Measurements from ENCODE around the gene ADAMTS10.

The ADAMTS10 gene

GRCh38 chr19:8600064-8600463, 10.5 kb downstream of the ADAMTS10 start:
- H3K4me1 ChIP-seq: no peaks in the 10 kb centered on the region
- no peaks in the 10 kb centered on the region for H3K27me3 ChIP-seq (ENCODE audit: low read depth)
- no peak overlapping the region for H3K4me3 ChIP-seq
- in situ Hi-C loops (cut with MboI; ENCODE audit: low sequenced_read_pairs): no loop called here
- no peaks in the 10 kb centered on the region for H3K36me3 ChIP-seq (replicated peaks)
- DNase-seq (ENCODE audit: low spot score in 2 of 2): no peak
- no peaks in the 10 kb centered on the region; the same call in 1 of the 2 replicates for H3K9me3 ChIP-seq

- peaks cover 5% of the 10 kb centered on the region for H3K4me1 ChIP-seq
- H3K36me3 ChIP-seq (replicated peaks): no peaks in the 10 kb centered on the region
- no peaks in the 10 kb centered on the region for H3K27me3 ChIP-seq (ENCODE audit: low read depth)
- in situ Hi-C loops (cut with MboI; ENCODE audit: low sequenced_read_pairs): no loop called here
- no peak overlapping the region for H3K4me3 ChIP-seq
- no peak for DNase-seq (ENCODE audit: low spot score in 2 of 2)
- no peaks in the 10 kb centered on the region for H3K9me3 ChIP-seq
Observed at GRCh38 chr19:8596168-8596567, 14.3 kb downstream of the ADAMTS10 start.

- H3K4me3 ChIP-seq: no peak overlapping the region
- DNase-seq (ENCODE audit: low spot score in 2 of 2): no peak
- H3K9me3 ChIP-seq: no peaks in the 10 kb centered on the region
- H3K27me3 ChIP-seq (ENCODE audit: low read depth): no peaks in the 10 kb centered on the region
- no peaks in the 10 kb centered on the region for H3K36me3 ChIP-seq (replicated peaks)
- peaks cover 5% of the 10 kb centered on the region for H3K4me1 ChIP-seq
- in situ Hi-C loops (cut with MboI; ENCODE audit: low sequenced_read_pairs): no loop called here
Observed at GRCh38 chr19:8595651-8596050, 14.9 kb downstream of the ADAMTS10 start.

- Histone ChIP-seq H3K27me3 (ENCODE audit: low read depth) (no peaks in the 10 kb centered on the region), H3K9me3 (no peaks in the 10 kb centered on the region), H3K4me3 (no peak overlapping the region), H3K36me3 (replicated peaks) (no peaks in the 10 kb centered on the region), H3K4me1 (peaks cover 5% of the 10 kb centered on the region)
- DNase-seq (ENCODE audit: low spot score in 2 of 2): no peak
- in situ Hi-C loops (cut with MboI; ENCODE audit: low sequenced_read_pairs): no loop called here
Observed at GRCh38 chr19:8593931-8594330, 16.6 kb downstream of the ADAMTS10 start.

GRCh38 chr19:8592231-8593009, 18.1 kb downstream of the ADAMTS10 start:
- Histone ChIP-seq H3K27me3 (ENCODE audit: low read depth) (peaks cover 8% of the 10 kb centered on the region; the same call in 1 of the 2 replicates), H3K4me3 (peak overlapping the region; percentile 27), H3K4me1 (peaks cover 5% of the 10 kb centered on the region), H3K36me3 (replicated peaks) (no peaks in the 10 kb centered on the region), H3K9me3 (no peaks in the 10 kb centered on the region)
- in situ Hi-C loops (cut with MboI; ENCODE audit: low sequenced_read_pairs): no loop called here
- peak; percentile 82 to 99 for DNase-seq (ENCODE audit: low spot score in 2 of 2)

- Histone ChIP-seq H3K4me3 (no peak overlapping the region), H3K9me3 (no peaks in the 10 kb centered on the region), H3K36me3 (replicated peaks) (no peaks in the 10 kb centered on the region), H3K4me1 (peaks cover 5% of the 10 kb centered on the region), H3K27me3 (ENCODE audit: low read depth) (peaks cover 8% of the 10 kb centered on the region; the same call in 1 of the 2 replicates)
- no peak for DNase-seq (ENCODE audit: low spot score in 2 of 2)
- in situ Hi-C loops (cut with MboI; ENCODE audit: low sequenced_read_pairs): no loop called here
Observed at GRCh38 chr19:8589177-8589714, 21.3 kb downstream of the ADAMTS10 start.

GRCh38 chr19:8585894-8586750, 24.4 kb downstream of the ADAMTS10 start:
- no peaks in the 10 kb centered on the region for H3K36me3 ChIP-seq (replicated peaks)
- H3K4me3 ChIP-seq: no peak overlapping the region
- peaks cover 8% of the 10 kb centered on the region; the same call in 1 of the 2 replicates for H3K27me3 ChIP-seq (ENCODE audit: low read depth)
- peaks cover 3% of the 10 kb centered on the region; the same call in 1 of the 2 replicates for H3K4me1 ChIP-seq
- peak in 1 of 2 experiments; percentile 86 for DNase-seq (ENCODE audit: low spot score in 2 of 2)
- 0 out of 2 replicates have a peak, but pooled peaks cover 1% of the 10 kb centered on the region for H3K9me3 ChIP-seq
- in situ Hi-C loops (cut with MboI; ENCODE audit: low sequenced_read_pairs): no loop called here

- 0 out of 2 replicates have a peak, but pooled peaks cover 2% of the 10 kb centered on the region for H3K9me3 ChIP-seq
- in situ Hi-C loops (cut with MboI; ENCODE audit: low sequenced_read_pairs): no loop called here
- peaks cover 8% of the 10 kb centered on the region; the same call in 1 of the 2 replicates for H3K27me3 ChIP-seq (ENCODE audit: low read depth)
- no peak overlapping the region for H3K4me3 ChIP-seq
- peaks cover 3% of the 10 kb centered on the region; the same call in 1 of the 2 replicates for H3K4me1 ChIP-seq
- no peaks in the 10 kb centered on the region for H3K36me3 ChIP-seq (replicated peaks)
- DNase-seq (ENCODE audit: low spot score in 2 of 2): no peak
Observed at GRCh38 chr19:8584965-8585893, 25.3 kb downstream of the ADAMTS10 start.

GRCh38 chr19:8580710-8581281, 29.7 kb downstream of the ADAMTS10 start:
- peak; percentile 63 to 92 for DNase-seq (ENCODE audit: low spot score in 2 of 2)
- Histone ChIP-seq H3K36me3 (replicated peaks) (no peaks in the 10 kb centered on the region), H3K27me3 (ENCODE audit: low read depth) (peaks cover 20% of the 10 kb centered on the region), H3K4me1 (peaks cover 3% of the 10 kb centered on the region; the same call in 1 of the 2 replicates), H3K9me3 (0 out of 2 replicates have a peak, but pooled peaks cover 2% of the 10 kb centered on the region), H3K4me3 (no peak overlapping the region)
- in situ Hi-C loops (cut with MboI; ENCODE audit: low sequenced_read_pairs): no loop called here

- Histone ChIP-seq H3K9me3 (0 out of 2 replicates have a peak, but pooled peaks cover 2% of the 10 kb centered on the region), H3K36me3 (replicated peaks) (no peaks in the 10 kb centered on the region), H3K4me3 (no peak overlapping the region), H3K27me3 (ENCODE audit: low read depth) (peaks cover 20% of the 10 kb centered on the region), H3K4me1 (peaks cover 3% of the 10 kb centered on the region; the same call in 1 of the 2 replicates)
- peak; percentile 26 to 87 for DNase-seq (ENCODE audit: low spot score in 2 of 2)
- in situ Hi-C loops (cut with MboI; ENCODE audit: low sequenced_read_pairs): no loop called here
Observed at GRCh38 chr19:8578642-8579265, 31.8 kb downstream of the ADAMTS10 start.

GRCh38 chr19:8577741-8578140, 32.8 kb downstream of the ADAMTS10 start:
- peaks cover 3% of the 10 kb centered on the region; the same call in 1 of the 2 replicates for H3K4me1 ChIP-seq
- no peak for DNase-seq (ENCODE audit: low spot score in 2 of 2)
- in situ Hi-C loops (cut with MboI; ENCODE audit: low sequenced_read_pairs): no loop called here

GRCh38 chr19:8577247-8577646, 33.3 kb downstream of the ADAMTS10 start, which contains the start of gene MYO1F:
MYO1F (minus strand) TSS chr19:8577442; CDS start chr19:8577309, 133 bp downstream.
- Histone ChIP-seq H3K4me3 (no peak within 1 kb of the TSS), H3K4me1 (peaks cover 3% of the 10 kb centered on the region; the same call in 1 of the 2 replicates), H3K36me3 (replicated peaks) (no peaks in the 10 kb centered on the region), H3K9me3 (0 out of 2 replicates have a peak, but pooled peaks cover 2% of the 10 kb centered on the region), H3K27me3 (ENCODE audit: low read depth) (peaks cover 20% of the 10 kb centered on the region)
- no peak for DNase-seq (ENCODE audit: low spot score in 2 of 2)
- in situ Hi-C loops (cut with MboI; ENCODE audit: low sequenced_read_pairs): no loop called here

More at GRCh38 chr19:8577741-8578140, 32.8 kb downstream of the ADAMTS10 start:
- H3K9me3 ChIP-seq: 0 out of 2 replicates have a peak, but pooled peaks cover 2% of the 10 kb centered on the region
- peaks cover 20% of the 10 kb centered on the region for H3K27me3 ChIP-seq (ENCODE audit: low read depth)
- H3K4me3 ChIP-seq: no peak overlapping the region
- no peaks in the 10 kb centered on the region for H3K36me3 ChIP-seq (replicated peaks)

Data from HAP-1 (cell line).